H9 (cell line): ENCODE data around the gene IQUB. TPM values are rescaled to one million over a fixed set of nuclear protein-coding genes. Genes with fewer than 3 reads are reported as not detected.

Source experiments
- DNase-seq: peaks from one replicate; pipeline ENCODE4 v3.0.0-alpha.2; 2017
- H2AFZ ChIP-seq: one replicate; pipeline ENCODE4 v1.6.1; 2013; ENCODE audit warnings: mild to moderate bottlenecking, low read length, control low read depth, moderate library complexity
- H2AK5ac ChIP-seq: 2 replicates; pipeline ENCODE4 v1.6.1; 2013; ENCODE audit warnings: low read length, control low read depth, mixed read lengths; ENCODE audit not compliant: insufficient read length
- H2BK120ac ChIP-seq: one replicate; pipeline ENCODE4 v1.6.1; 2013; ENCODE audit warnings: low read depth, mild to moderate bottlenecking, low read length, control low read depth, inconsistent platforms; ENCODE audit not compliant: poor library complexity, severe bottlenecking
- H2BK12ac ChIP-seq: 2 replicates; pipeline ENCODE4 v1.6.1; 2013; ENCODE audit warnings: low read length, control low read depth, mixed read lengths, low read depth; ENCODE audit not compliant: insufficient read length
- H2BK15ac ChIP-seq: 2 replicates; pipeline ENCODE4 v1.6.1; 2013; ENCODE audit warnings: low read depth, low read length, control low read depth
- H2BK20ac ChIP-seq: one replicate; pipeline ENCODE4 v1.6.1; 2013; ENCODE audit warnings: low read depth, mild to moderate bottlenecking, low read length, control low read depth, inconsistent platforms; ENCODE audit not compliant: poor library complexity, severe bottlenecking
- H2BK5ac ChIP-seq: 2 replicates; pipeline ENCODE4 v1.6.1; 2013; ENCODE audit warnings: low read length, control low read depth, mixed read lengths; ENCODE audit not compliant: insufficient read length
- H3K14ac ChIP-seq: 2 replicates; pipeline ENCODE4 v1.6.1; 2013; ENCODE audit warnings: low read length, control low read depth; ENCODE audit not compliant: insufficient read depth
- H3K18ac ChIP-seq: 2 replicates; pipeline ENCODE4 v1.6.1; 2013; ENCODE audit warnings: low read depth, mild to moderate bottlenecking, mixed read lengths, low read length, control low read depth; ENCODE audit not compliant: insufficient read length
- H3K23ac ChIP-seq: 2 replicates; pipeline ENCODE4 v1.6.1; 2013; ENCODE audit warnings: low read length, control low read depth, mixed read lengths, low read depth; ENCODE audit not compliant: insufficient read length
- H3K23me2 ChIP-seq: 2 replicates; pipeline ENCODE4 v1.6.1; 2013; ENCODE audit warnings: low read depth, mild to moderate bottlenecking, mixed read lengths, low read length, control low read depth; ENCODE audit not compliant: insufficient read length, poor library complexity, severe bottlenecking
- H3K27ac ChIP-seq: 2 replicates; pipeline ENCODE4 v1.5.1; 2013; ENCODE audit warnings: low read length, control low read depth, mixed read lengths, low read depth; ENCODE audit not compliant: insufficient read length
- H3K27me3 ChIP-seq: 2 replicates; pipeline ENCODE4 v1.6.1; 2013; ENCODE audit warnings: low read length, control low read depth, inconsistent platforms; ENCODE audit not compliant: insufficient read depth
- H3K4ac ChIP-seq: 2 replicates; pipeline ENCODE4 v1.6.1; 2013; ENCODE audit warnings: low read depth, mild to moderate bottlenecking, control low read depth, inconsistent platforms, low read length, moderate library complexity
- H3K4me1 ChIP-seq: 2 replicates; pipeline ENCODE4 v1.6.1; 2013; ENCODE audit warnings: low read length, control low read depth, inconsistent platforms; ENCODE audit not compliant: insufficient read depth
- H3K4me2 ChIP-seq: 2 replicates; pipeline ENCODE4 v1.6.1; 2013; ENCODE audit warnings: low read length, control low read depth, mixed read lengths; ENCODE audit not compliant: insufficient read length, insufficient read depth
- H3K56ac ChIP-seq: 2 replicates; pipeline ENCODE4 v1.6.1; 2013; ENCODE audit warnings: low read depth, mild to moderate bottlenecking, mixed read lengths, low read length, control low read depth; ENCODE audit not compliant: insufficient read length
- H3K79me1 ChIP-seq: 2 replicates; pipeline ENCODE4 v1.6.1; 2013; ENCODE audit warnings: low read depth, mild to moderate bottlenecking, moderate library complexity, low read length, control low read depth, inconsistent platforms; ENCODE audit not compliant: insufficient read depth, poor library complexity, severe bottlenecking
- H3K79me2 ChIP-seq: 2 replicates; pipeline ENCODE4 v1.6.1; 2013; ENCODE audit warnings: low read length, control low read depth, inconsistent platforms; ENCODE audit not compliant: insufficient read depth
- H3K9ac ChIP-seq: 2 replicates; pipeline ENCODE4 v1.6.1; 2013; ENCODE audit warnings: low read length, control low read depth, mixed read lengths; ENCODE audit not compliant: insufficient read length; ENCODE audit errors: extremely low read depth
- H3K9me3 ChIP-seq: one replicate; pipeline ENCODE4 v1.6.1; 2013; ENCODE audit warnings: low read depth, low read length, inconsistent platforms; ENCODE audit not compliant: control insufficient read depth
- H3T11ph ChIP-seq: one replicate; pipeline ENCODE4 v1.6.1; 2013; ENCODE audit warnings: mild to moderate bottlenecking, low read length, control low read depth, inconsistent platforms
- H4K20me1 ChIP-seq: one replicate; pipeline ENCODE4 v1.6.1; 2013; ENCODE audit not compliant: control insufficient read depth, insufficient read length, insufficient read depth
- H4K5ac ChIP-seq: 2 replicates; pipeline ENCODE4 v1.6.1; 2013; ENCODE audit warnings: low read depth, mild to moderate bottlenecking, mixed read lengths, low read length, control low read depth; ENCODE audit not compliant: insufficient read length
- H4K8ac ChIP-seq: replicated peaks from 2 replicates; pipeline ENCODE4 v1.6.1; 2013; ENCODE audit warnings: low read length, control low read depth, mixed read lengths, low read depth; ENCODE audit not compliant: insufficient read length
- H4K91ac ChIP-seq: 2 replicates; pipeline ENCODE4 v1.6.1; 2013; ENCODE audit warnings: low read depth, mild to moderate bottlenecking, moderate library complexity, mixed read lengths, low read length, control low read depth; ENCODE audit not compliant: insufficient read length
- H3K27ac Mint-ChIP-seq, 3 experiments: 2 replicates in 2 of 3; 3 replicates in 1 of 3; pipeline ENCODE4 v1.8.0; 2020 to 2021; ENCODE audit warnings: mixed read lengths in 3 of 3, mild to moderate bottlenecking in 1 of 3, moderate library complexity in 1 of 3
- H3K27me3 Mint-ChIP-seq: 2 replicates; pipeline ENCODE4 v1.8.0; 2021; ENCODE audit warnings: low read depth, mild to moderate bottlenecking, moderate library complexity, mixed read lengths
- H3K36me3 Mint-ChIP-seq, 3 experiments: 2 replicates in 2 of 3; 3 replicates in 1 of 3; pipeline ENCODE4 v1.8.0; 2020 to 2021; ENCODE audit warnings: low read depth in 3 of 3, mixed read lengths in 3 of 3; ENCODE audit not compliant: insufficient read depth in 1 of 3
- H3K4me1 Mint-ChIP-seq, 2 experiments: 2 replicates each; pipeline ENCODE4 v1.8.0; 2020; ENCODE audit warnings: mixed read lengths in 2 of 2
- H3K4me3 Mint-ChIP-seq, 2 experiments: 2 replicates in 1 of 2; 3 replicates in 1 of 2; pipeline ENCODE4 v1.8.0; 2020 to 2021; ENCODE audit warnings: mild to moderate bottlenecking in 2 of 2, mixed read lengths in 2 of 2, moderate library complexity in 1 of 2
- H3K9me3 Mint-ChIP-seq, 2 experiments: 2 replicates in 1 of 2; 3 replicates in 1 of 2; pipeline ENCODE4 v1.8.0; 2020; ENCODE audit warnings: mild to moderate bottlenecking in 2 of 2, mixed read lengths in 2 of 2, moderate library complexity in 1 of 2
- WGBS: extraction: QIAGEN DNeasy Blood & Tissue Kit; methylation state at CpG from one replicate; pipeline ENCODE4 v1.1.7; 2013; ENCODE audit warnings: missing lambda C conversion rate, low lambda C conversion rate, mixed read lengths; ENCODE audit not compliant: insufficient read length; ENCODE audit errors: extremely low coverage; 5-methylcytosine and 5-hydroxymethylcytosine counted together
- total RNA-seq: library from RNA; stranded (reverse); gene quantifications from 2 replicates; pipeline ENCODE4 v1.2.1, GENCODE V29; 2021
- TF ChIP-seq, protein P1 (sequence below): fragments of 200-600 bp; sonication (generic); conservative IDR thresholded peaks from 3 replicates; pipeline ENCODE4 v1.8.0; 2021; ENCODE audit warnings: antibody characterized with exemption, mild to moderate bottlenecking

IQUB gene
- total RNA-seq, 1 experiment from 2014 or later, result 0.28 TPM

- Histone ChIP-seq H3K9ac (no peak overlapping the region), H3K23ac (no peak overlapping the region), H3T11ph (no peak overlapping the region), H2AK5ac (no peak overlapping the region), H3K79me1 (no peaks in the 10 kb centered on the region), H4K8ac (no peak overlapping the region), H2AFZ (no peak overlapping the region), H3K4me1 (no peaks in the 10 kb centered on the region), H2BK20ac (no peak overlapping the region), H3K4me2 (no peak overlapping the region), H3K4ac (no peak overlapping the region), H4K20me1 (no peaks in the 10 kb centered on the region), H2BK15ac (no peak overlapping the region), H4K5ac (no peak overlapping the region), H2BK5ac (no peak overlapping the region), H2BK12ac (no peak overlapping the region), H3K27me3 (no peaks in the 10 kb centered on the region), H2BK120ac (no peak overlapping the region), H3K27ac (no peak overlapping the region), H4K91ac (no peak overlapping the region), H3K14ac (no peak overlapping the region), H3K56ac (no peak overlapping the region), H3K23me2 (no peaks in the 10 kb centered on the region), H3K9me3 (no peaks in the 10 kb centered on the region), H3K79me2 (no peaks in the 10 kb centered on the region), H3K18ac (no peak overlapping the region)
- H3K27me3 Mint-ChIP-seq, result no peaks in the 10 kb centered on the region
- H3K27ac Mint-ChIP-seq, result peak overlapping the region in 1 of 3 experiments; percentile 27; a peak in 1 of 7 replicates
- no CpG with 5 or more reads among the region's 3 CpGs for WGBS
- H3K4me1 Mint-ChIP-seq, result peaks cover 0 to 2% of the 10 kb centered on the region in 2 experiments; a peak in 1 of 4 replicates
- H3K36me3 Mint-ChIP-seq, result peaks cover 0 to 4% (median 0%) of the 10 kb centered on the region in 3 experiments; a peak in 1 of 7 replicates
- DNase-seq, result no peak
- H3K4me3 Mint-ChIP-seq, result no peak overlapping the region
- H3K9me3 Mint-ChIP-seq, result peaks cover 0 to 6% of the 10 kb centered on the region in 2 experiments; a peak in 3 of 5 replicates
- TF ChIP-seq, protein P1, sequence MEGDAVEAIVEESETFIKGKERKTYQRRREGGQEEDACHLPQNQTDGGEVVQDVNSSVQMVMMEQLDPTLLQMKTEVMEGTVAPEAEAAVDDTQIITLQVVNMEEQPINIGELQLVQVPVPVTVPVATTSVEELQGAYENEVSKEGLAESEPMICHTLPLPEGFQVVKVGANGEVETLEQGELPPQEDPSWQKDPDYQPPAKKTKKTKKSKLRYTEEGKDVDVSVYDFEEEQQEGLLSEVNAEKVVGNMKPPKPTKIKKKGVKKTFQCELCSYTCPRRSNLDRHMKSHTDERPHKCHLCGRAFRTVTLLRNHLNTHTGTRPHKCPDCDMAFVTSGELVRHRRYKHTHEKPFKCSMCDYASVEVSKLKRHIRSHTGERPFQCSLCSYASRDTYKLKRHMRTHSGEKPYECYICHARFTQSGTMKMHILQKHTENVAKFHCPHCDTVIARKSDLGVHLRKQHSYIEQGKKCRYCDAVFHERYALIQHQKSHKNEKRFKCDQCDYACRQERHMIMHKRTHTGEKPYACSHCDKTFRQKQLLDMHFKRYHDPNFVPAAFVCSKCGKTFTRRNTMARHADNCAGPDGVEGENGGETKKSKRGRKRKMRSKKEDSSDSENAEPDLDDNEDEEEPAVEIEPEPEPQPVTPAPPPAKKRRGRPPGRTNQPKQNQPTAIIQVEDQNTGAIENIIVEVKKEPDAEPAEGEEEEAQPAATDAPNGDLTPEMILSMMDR, result peak; percentile 50
These were observed 41.9 kb downstream of the IQUB start for GRCh38 chr7:123492485-123492884.
